Jurkat, Clone E6-1 (cell line): ENCODE results near the gene DSCAML1.

Experiments used
- DNase-seq: peaks from one replicate; pipeline ENCODE4 v3.0.0-alpha.2; 2011; ENCODE audit warnings: low read depth, low spot score
- H3K4me3 ChIP-seq: 2 replicates; pipeline ENCODE4 v1.5.1; 2011; ENCODE audit warnings: mild to moderate bottlenecking, low read length, control low read depth, moderate library complexity

DSCAML1 gene

GRCh38 chr11:117506971-117507370, 290.0 kb downstream of the DSCAML1 start:
- no peak overlapping the region for H3K4me3 ChIP-seq
- DNase-seq: no peak

GRCh38 chr11:117505285-117505970, 291.6 kb downstream of the DSCAML1 start:
- DNase-seq: no peak
- H3K4me3 ChIP-seq: no peak overlapping the region

GRCh38 chr11:117502779-117503100, 294.3 kb downstream of the DSCAML1 start:
- H3K4me3 ChIP-seq: no peak overlapping the region
- DNase-seq: no peak

- DNase-seq: no peak
- H3K4me3 ChIP-seq: no peak overlapping the region
Observed at GRCh38 chr11:117502015-117502778, 294.8 kb downstream of the DSCAML1 start.

GRCh38 chr11:117501237-117501898, 295.6 kb downstream of the DSCAML1 start:
- DNase-seq: no peak
- no peak overlapping the region for H3K4me3 ChIP-seq

GRCh38 chr11:117498791-117499190, 298.2 kb downstream of the DSCAML1 start:
- DNase-seq: no peak
- no peak overlapping the region for H3K4me3 ChIP-seq

GRCh38 chr11:117497206-117497951, 299.6 kb downstream of the DSCAML1 start:
- H3K4me3 ChIP-seq: no peak overlapping the region
- DNase-seq: no peak

GRCh38 chr11:117495357-117495756, 301.7 kb downstream of the DSCAML1 start:
- DNase-seq: no peak
- H3K4me3 ChIP-seq: no peak overlapping the region

- DNase-seq: no peak
- H3K4me3 ChIP-seq: no peak overlapping the region
Observed at GRCh38 chr11:117492578-117493251, 304.3 kb downstream of the DSCAML1 start.

- H3K4me3 ChIP-seq: no peak overlapping the region
- no peak for DNase-seq
Observed at GRCh38 chr11:117490911-117491310, 306.1 kb downstream of the DSCAML1 start.

GRCh38 chr11:117489999-117490679, 306.9 kb downstream of the DSCAML1 start:
- no peak overlapping the region for H3K4me3 ChIP-seq
- no peak for DNase-seq

GRCh38 chr11:117488996-117489952, 307.7 kb downstream of the DSCAML1 start:
- H3K4me3 ChIP-seq: no peak overlapping the region
- DNase-seq: no peak

GRCh38 chr11:117486059-117486458, 311.0 kb downstream of the DSCAML1 start:
- no peak overlapping the region for H3K4me3 ChIP-seq
- no peak for DNase-seq

- no peak for DNase-seq
- no peak overlapping the region for H3K4me3 ChIP-seq
Observed at GRCh38 chr11:117484156-117484555, 312.9 kb downstream of the DSCAML1 start.

- H3K4me3 ChIP-seq: no peak overlapping the region
- no peak for DNase-seq
Observed at GRCh38 chr11:117483372-117483771, 313.6 kb downstream of the DSCAML1 start.

- DNase-seq: no peak
- H3K4me3 ChIP-seq: no peak overlapping the region
Observed at GRCh38 chr11:117482881-117483280, 314.1 kb downstream of the DSCAML1 start.

- no peak overlapping the region for H3K4me3 ChIP-seq
Observed at GRCh38 chr11:117481885-117482284, 315.1 kb downstream of the DSCAML1 start.

GRCh38 chr11:117481036-117481435, 316.0 kb downstream of the DSCAML1 start:
- no peak for DNase-seq
- no peak overlapping the region for H3K4me3 ChIP-seq

More at GRCh38 chr11:117481885-117482284, 315.1 kb downstream of the DSCAML1 start:
- no peak for DNase-seq
